Stimulated activated CD8-positive, alpha-beta memory T cell treated with anti-CD3 and anti-CD28 coated beads, Interleukin-15, amount 100 ng/mL, for 24 hours (primary cell): ENCODE results near the gene GRHPR.

Source experiments
- DNase-seq: peaks from one replicate; pipeline ENCODE4 v3.0.0-alpha.2; 2020; ENCODE audit warnings: low read depth

The GRHPR gene

GRCh38 chr9:37399336-37399735 is 23.2 kb upstream of the GRHPR start:
- no peak for DNase-seq

- DNase-seq, result no peak
Measured at GRCh38 chr9:37404590-37404989, 17.9 kb upstream of the GRHPR start.

DNA sequence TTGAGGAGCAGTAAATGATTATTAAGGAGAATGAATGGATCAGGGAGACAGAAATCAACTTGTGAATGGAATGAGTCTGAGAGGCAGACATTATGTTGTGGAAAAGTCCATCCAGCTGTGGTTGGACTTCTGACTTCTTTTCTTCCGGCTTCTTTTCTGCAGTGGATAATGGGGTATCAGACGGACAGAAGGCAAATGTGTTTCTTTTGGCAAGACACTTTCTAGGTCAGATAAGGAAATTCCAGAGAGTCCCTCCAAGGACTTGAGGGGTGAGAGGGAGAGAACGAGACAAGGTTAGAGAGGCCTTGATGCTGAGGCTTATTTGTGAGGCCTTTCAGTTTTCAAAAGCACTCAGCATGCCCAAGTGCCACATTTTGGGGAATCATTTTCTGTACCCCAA is 17.1 kb upstream of the GRHPR start:
- DNase-seq, result no peak

GRCh38 chr9:37405764-37406380 is 16.6 kb upstream of the GRHPR start:
- no peak for DNase-seq

GRCh38 chr9:37406603-37407401 is 15.7 kb upstream of the GRHPR start:
- DNase-seq, result no peak

DNA sequence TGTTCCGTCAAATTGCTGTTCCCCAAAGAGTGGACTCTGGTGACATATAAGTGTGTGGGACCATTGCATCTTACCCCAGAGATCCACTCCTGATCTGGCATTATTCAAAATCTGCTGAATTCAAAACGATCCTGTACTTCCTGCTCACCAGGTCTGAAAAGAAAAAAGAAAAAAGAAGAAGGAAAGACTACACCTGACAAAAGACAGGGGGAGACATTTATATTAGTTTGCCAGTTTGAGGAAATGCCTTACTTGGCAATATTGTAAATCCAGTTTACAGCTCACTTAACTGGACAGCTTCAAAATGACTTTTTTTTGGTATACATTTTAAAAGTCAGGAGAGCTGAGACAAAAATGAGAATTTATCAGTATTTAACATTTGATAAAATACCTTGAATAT is 15.0 kb upstream of the GRHPR start:
- DNase-seq, result no peak

- peak; percentile 21 for DNase-seq
Measured at GRCh38 chr9:37408933-37409710, 13.4 kb upstream of the GRHPR start.

DNA sequence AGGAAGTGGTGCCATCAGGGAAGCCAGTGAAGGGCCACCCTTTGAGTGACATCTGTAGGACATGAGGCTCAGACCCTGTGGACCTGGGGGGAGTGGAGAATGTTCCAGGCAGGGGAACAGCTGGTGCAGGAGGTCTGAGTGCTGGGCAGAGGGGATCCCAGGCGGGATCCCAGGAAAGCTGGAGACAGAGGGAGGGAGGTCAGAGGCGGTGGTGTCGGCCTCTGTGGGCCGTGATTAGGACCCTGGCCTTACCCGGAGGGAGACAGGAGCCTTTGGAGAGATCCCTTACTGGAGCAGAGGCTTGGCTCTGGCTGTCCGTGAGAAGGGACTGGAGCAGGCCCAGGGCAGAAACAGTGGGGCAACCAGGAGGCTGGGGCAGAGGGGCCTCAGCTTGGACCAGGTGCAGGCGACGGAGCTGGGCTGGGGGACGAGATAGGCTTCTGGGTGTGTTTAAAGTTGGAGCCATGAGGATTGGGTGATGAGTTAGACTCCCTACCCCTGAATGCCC is 12.1 kb upstream of the GRHPR start:
- DNase-seq, result no peak

GRCh38 chr9:37410969-37411785 is 11.3 kb upstream of the GRHPR start:
- no peak for DNase-seq

DNA sequence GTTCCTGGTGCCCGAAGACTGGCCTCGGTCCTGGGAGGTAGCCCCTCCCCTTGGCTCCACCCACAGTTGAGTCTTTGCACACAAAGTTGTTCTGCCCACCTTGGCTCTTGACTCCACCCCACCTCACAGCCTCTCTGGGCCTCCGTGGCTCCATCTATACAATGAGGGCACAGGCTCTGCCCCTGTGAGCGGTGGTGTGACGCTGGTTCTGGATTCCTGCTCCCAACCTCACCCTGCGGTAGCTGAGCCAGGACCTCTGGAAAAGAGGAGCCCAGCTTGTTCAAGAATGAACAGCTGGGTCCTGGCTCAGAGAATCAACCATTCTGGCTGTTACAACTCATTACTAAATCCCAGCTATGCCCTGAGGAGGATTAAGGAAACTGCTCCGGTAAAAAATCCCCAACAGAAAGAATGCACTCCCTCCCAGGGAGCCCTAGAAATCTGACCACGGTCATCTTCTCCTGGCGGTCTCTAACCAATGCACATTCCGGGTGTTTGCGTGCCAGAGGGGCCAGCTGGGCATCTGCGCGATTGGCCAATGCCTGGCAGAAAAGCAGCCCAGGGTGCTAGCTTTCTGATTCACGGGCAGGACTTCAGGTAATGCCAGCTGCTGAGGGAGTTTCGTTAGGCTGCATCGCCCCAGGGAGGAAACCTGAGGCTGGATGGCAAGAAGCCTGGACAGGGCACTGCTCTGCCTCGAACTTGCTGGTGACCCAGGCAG is 9.9 kb upstream of the GRHPR start:
- DNase-seq, result no peak

DNA sequence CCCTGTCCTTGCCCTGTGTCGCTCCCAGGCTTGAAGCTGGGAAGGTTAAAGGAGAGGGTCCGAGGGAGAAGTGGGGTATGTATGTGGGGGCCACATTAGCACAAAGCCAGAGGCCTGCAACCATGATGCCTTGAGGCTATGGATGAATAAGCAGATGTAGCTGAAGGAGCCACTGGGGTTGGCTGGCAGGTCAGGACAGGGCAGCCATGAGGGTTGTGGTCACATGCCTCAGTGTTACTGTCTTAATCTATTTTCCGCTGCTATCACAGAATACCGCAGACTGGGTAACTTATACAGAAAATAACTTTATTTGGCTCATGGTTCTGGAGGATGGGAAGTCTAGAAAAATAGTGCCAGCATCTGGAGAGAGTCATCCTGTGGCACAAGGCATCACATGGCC is 9.2 kb upstream of the GRHPR start:
- DNase-seq, result no peak

- DNase-seq, result no peak
Measured at GRCh38 chr9:37414503-37414943, 8.0 kb upstream of the GRHPR start.

DNA sequence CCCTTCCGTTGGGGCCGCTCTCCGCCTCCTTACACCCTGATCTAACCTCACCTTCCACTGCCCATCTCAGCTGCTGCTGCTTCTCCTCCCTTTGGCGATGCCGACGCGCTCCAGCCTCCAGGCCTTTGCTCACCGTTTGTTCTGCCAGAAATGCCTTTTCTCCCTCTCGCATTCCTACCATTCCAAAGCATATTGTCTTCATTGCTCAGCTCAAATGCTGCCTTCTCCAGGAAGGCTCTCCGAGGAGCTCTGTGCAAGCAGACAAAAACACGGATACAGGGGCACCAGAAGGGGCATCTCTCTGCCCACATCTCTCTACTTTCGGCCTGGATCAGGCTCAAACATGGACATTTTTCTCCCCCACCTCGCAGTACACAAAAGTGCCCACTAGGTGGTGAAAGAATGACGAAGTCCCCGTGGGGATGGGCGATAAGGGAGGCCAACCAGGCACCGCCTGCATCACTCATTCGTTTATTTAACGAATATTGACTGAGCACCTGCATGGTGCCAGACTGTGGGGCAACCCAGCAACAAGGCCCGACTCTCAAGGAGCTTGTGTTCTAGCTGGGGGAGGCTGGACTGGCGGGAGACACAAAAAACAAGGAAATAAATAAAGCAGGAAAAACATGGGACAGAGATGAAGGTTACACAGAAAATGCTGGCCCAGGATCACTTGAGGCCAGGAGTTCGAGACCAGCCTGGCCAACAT is 7.3 kb upstream of the GRHPR start:
- peak; percentile 35 for DNase-seq

DNA sequence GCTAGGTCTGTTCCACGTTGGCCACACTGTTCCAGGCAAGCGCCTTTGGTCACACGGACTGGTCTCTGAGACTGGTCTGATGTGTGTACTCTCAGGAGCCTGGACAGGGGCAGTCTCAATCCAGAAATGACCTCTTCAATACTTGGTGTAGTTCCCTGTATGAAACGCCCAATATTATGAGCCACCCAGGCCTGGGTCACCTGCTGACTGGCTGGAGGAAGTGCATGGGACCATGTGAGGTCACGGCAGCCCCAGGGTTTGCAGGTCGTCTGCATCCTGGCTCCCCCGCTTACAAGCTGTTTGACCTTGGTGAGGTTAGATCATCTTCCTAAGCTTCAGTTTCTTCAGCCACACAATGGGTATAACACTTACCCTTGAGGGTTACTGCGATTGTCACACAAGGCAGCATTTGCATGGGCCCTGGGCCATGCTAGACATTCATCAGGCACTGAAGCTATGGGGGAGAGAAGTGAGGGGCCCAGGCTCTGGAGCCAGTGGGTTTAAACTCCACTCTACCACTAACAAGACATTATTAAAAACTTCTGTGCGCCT is 5.2 kb upstream of the GRHPR start:
- no peak for DNase-seq

GRCh38 chr9:37417857-37418618 is 4.5 kb upstream of the GRHPR start:
- no peak for DNase-seq

GRCh38 chr9:37419204-37419603 is 3.3 kb upstream of the GRHPR start:
- DNase-seq, result no peak

DNA sequence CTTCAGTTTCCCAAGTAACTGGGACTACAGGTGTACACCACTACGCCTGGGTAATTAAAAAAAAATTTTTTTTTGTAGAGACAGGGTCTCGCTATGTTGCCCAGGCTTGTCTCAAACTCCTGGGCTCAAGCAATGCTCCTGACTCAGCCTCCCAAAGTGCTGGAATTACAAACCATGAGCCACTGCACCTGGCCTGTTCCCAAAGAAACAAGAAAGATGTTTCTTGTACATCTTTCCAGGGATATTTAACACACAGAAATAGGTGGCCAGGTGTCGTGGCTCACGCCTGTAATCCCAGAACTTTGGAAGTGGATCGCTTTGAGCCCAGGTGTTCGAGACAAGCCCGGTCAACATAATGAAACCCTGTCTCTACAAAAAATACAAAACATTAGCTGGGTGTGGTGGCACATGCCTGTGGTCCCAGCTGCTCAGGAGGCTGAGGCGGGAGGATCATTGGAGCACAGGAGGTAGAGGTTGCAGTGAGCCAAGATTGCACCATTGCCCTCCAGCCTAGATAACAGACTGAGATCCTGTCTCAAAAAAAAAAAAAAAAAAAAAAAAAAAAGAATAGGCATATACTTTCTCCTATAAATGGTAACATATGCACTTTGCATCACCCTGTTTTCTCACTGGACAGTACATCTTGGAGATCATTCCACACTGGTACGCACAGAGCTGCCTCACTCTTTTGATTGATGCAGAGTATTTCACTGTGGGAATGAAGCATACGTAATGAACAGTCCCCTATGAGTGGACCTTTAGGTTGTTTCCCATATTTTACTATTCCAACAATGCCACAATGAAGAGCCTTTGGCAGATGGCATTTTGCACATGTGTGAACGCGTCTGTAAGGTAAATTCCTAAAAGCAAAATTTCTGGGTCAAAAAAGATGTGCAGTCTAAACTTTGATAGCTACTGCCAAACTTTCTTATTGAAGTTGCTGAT is 2.0 kb upstream of the GRHPR start:
- no peak for DNase-seq

- DNase-seq, result no peak
Measured at GRCh38 chr9:37421914-37422288, 595 bp upstream of the GRHPR start.
